ENCODE results near the gene HRH3.
A peak's percentile ranks its signal among the peaks of the same experiment; 100 is the strongest.

The HRH3 gene

DNA sequence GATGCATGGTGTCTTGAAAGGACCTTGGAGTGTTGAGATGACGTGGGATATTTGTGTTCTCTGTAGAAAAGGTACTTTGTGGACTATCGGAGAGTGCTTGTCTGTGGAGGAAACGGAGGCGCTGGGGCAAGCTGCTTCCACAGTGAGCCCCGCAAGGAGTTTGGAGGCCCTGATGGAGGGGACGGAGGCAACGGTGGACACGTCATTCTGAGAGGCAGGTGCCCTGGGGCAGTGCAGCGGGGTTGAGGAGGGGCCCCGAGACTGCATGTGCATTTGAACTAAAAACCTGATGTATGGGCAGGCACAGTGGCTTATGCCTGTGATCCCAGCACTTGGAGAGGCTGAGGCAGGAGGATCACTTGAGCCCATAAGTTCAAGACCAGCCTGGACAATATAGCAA, 24.3 kb downstream of the HRH3 start:
- Histone ChIP-seq H3K9me3 (ENCODE audit: control insufficient read depth, low read length) (no peaks in the 10 kb centered on the region), H3K4me3 (ENCODE audit: extremely low read depth, insufficient read depth, low read length, poor library complexity, severe bottlenecking) (no peak overlapping the region), H3K36me3 (ENCODE audit: control insufficient read depth, insufficient read depth, low read length) (peaks cover 63% of the 10 kb centered on the region), H3K27ac (ENCODE audit: low read depth, low read length, severe bottlenecking) (no peak overlapping the region), H3K4me1 (ENCODE audit: control insufficient read depth, insufficient read depth, low read length, poor library complexity, severe bottlenecking) (no peaks in the 10 kb centered on the region)
- WGBS, 2 experiments (ENCODE audit: insufficient coverage in 2 of 2), result 96 to 98% methylated on average over 10 of the region's 10 CpGs

DNA sequence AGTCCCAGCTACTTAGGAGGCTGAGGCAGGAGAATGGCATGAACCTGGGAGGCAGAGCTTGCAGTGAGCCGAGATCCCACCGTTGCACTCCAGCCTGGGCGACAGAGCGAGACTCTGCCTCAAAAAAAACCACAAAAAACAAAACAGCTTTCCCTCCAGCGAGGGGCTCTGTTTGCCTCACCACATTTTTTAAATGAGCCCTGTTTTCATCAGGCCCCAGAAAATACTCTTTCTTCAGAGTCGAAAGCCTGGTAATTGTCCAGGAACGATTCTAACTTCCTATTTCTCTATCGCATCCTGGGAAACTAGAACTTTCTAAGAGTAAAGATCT, 25.0 kb downstream of the HRH3 start:
- no peaks in the 10 kb centered on the region for H3K9me3 ChIP-seq (ENCODE audit: control insufficient read depth, low read length)
- no peak overlapping the region for H3K27ac ChIP-seq (ENCODE audit: low read depth, low read length, severe bottlenecking)
- peaks cover 56% of the 10 kb centered on the region for H3K36me3 ChIP-seq (ENCODE audit: control insufficient read depth, insufficient read depth, low read length)
- H3K4me3 ChIP-seq (ENCODE audit: extremely low read depth, insufficient read depth, low read length, poor library complexity, severe bottlenecking), result no peak overlapping the region
- 71 to 77% methylated on average over 1 to 5 of the region's 8 CpGs for WGBS, 2 experiments (ENCODE audit: insufficient coverage in 2 of 2)
- no peaks in the 10 kb centered on the region for H3K4me1 ChIP-seq (ENCODE audit: control insufficient read depth, insufficient read depth, low read length, poor library complexity, severe bottlenecking)

- H3K27ac ChIP-seq (ENCODE audit: low read depth, low read length, severe bottlenecking), result no peak overlapping the region
- no peaks in the 10 kb centered on the region for H3K9me3 ChIP-seq (ENCODE audit: control insufficient read depth, low read length)
- H3K4me3 ChIP-seq (ENCODE audit: extremely low read depth, insufficient read depth, low read length, poor library complexity, severe bottlenecking), result no peak overlapping the region
- WGBS, 2 experiments (ENCODE audit: insufficient coverage in 2 of 2), result 93 to 94% methylated on average over 18 to 23 of the region's 29 CpGs
- no peaks in the 10 kb centered on the region for H3K4me1 ChIP-seq (ENCODE audit: control insufficient read depth, insufficient read depth, low read length, poor library complexity, severe bottlenecking)
- peaks cover 49% of the 10 kb centered on the region for H3K36me3 ChIP-seq (ENCODE audit: control insufficient read depth, insufficient read depth, low read length)
Observed at GRCh38 chr20:62193079-62194025, 26.7 kb downstream of the HRH3 start.

- Histone ChIP-seq H3K36me3 (ENCODE audit: control insufficient read depth, insufficient read depth, low read length) (peaks cover 42% of the 10 kb centered on the region), H3K9me3 (ENCODE audit: control insufficient read depth, low read length) (no peaks in the 10 kb centered on the region), H3K4me3 (ENCODE audit: extremely low read depth, insufficient read depth, low read length, poor library complexity, severe bottlenecking) (no peak overlapping the region), H3K27ac (ENCODE audit: low read depth, low read length, severe bottlenecking) (no peak overlapping the region), H3K4me1 (ENCODE audit: control insufficient read depth, insufficient read depth, low read length, poor library complexity, severe bottlenecking) (peaks cover 3% of the 10 kb centered on the region)
- 89 to 95% methylated on average over 9 of the region's 10 CpGs for WGBS, 2 experiments (ENCODE audit: insufficient coverage in 2 of 2)
Observed at GRCh38 chr20:62192635-62193034, 27.4 kb downstream of the HRH3 start.

- Histone ChIP-seq H3K36me3 (ENCODE audit: control insufficient read depth, insufficient read depth, low read length) (peaks cover 37% of the 10 kb centered on the region), H3K27ac (ENCODE audit: low read depth, low read length, severe bottlenecking) (no peak overlapping the region), H3K4me1 (ENCODE audit: control insufficient read depth, insufficient read depth, low read length, poor library complexity, severe bottlenecking) (peaks cover 10% of the 10 kb centered on the region), H3K9me3 (ENCODE audit: control insufficient read depth, low read length) (no peaks in the 10 kb centered on the region), H3K4me3 (ENCODE audit: extremely low read depth, insufficient read depth, low read length, poor library complexity, severe bottlenecking) (no peak overlapping the region)
- WGBS, 2 experiments (ENCODE audit: insufficient coverage in 2 of 2), result 88 to 95% methylated on average over 12 to 13 of the region's 14 CpGs
Observed at GRCh38 chr20:62191781-62192559, 28.1 kb downstream of the HRH3 start.

DNA sequence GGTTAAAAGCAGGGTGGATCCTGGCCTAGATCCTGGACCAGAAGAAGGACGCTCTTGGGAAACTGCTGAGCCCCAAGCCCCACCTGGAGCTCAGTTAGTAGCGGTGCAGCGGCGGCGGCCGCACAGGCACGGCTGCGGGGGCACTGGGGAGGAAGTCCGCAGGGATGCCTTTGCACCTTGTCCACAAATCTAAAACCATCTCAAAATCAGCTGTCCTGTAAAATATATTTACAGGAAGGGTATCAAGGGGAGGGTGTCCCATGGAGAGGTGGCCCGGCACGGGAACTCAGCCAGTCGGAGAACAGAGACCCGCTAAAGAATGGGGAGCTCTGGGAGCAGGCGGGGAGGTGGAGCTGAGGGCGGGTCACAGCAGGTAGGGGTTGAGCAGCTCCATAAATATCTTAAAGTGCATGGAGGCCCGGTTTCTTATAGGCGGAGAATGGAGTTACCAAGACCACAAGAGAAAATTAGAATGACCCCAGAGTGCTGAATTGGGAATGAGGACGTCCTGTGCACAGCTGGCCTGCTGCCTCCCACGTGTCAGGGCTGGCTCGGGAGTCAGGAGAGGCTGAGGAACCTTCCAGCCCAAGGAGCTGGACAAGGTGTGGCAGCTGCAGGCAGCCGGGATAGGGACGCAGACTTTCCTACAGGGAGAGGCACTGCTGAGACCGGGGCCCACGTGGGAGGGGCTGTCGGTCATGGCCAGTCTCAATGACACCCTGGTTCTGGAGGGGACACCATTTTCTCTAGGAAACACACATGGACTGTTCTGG, 29.3 kb downstream of the HRH3 start:
- no peak overlapping the region for H3K27ac ChIP-seq (ENCODE audit: low read depth, low read length, severe bottlenecking)
- WGBS, 2 experiments (ENCODE audit: insufficient coverage in 2 of 2), result 89 to 96% methylated on average over 20 to 24 of the region's 25 CpGs
- no peaks in the 10 kb centered on the region for H3K9me3 ChIP-seq (ENCODE audit: control insufficient read depth, low read length)
- H3K36me3 ChIP-seq (ENCODE audit: control insufficient read depth, insufficient read depth, low read length), result peaks cover 30% of the 10 kb centered on the region
- no peak overlapping the region for H3K4me3 ChIP-seq (ENCODE audit: extremely low read depth, insufficient read depth, low read length, poor library complexity, severe bottlenecking)
- H3K4me1 ChIP-seq (ENCODE audit: control insufficient read depth, insufficient read depth, low read length, poor library complexity, severe bottlenecking), result peaks cover 10% of the 10 kb centered on the region

DNA sequence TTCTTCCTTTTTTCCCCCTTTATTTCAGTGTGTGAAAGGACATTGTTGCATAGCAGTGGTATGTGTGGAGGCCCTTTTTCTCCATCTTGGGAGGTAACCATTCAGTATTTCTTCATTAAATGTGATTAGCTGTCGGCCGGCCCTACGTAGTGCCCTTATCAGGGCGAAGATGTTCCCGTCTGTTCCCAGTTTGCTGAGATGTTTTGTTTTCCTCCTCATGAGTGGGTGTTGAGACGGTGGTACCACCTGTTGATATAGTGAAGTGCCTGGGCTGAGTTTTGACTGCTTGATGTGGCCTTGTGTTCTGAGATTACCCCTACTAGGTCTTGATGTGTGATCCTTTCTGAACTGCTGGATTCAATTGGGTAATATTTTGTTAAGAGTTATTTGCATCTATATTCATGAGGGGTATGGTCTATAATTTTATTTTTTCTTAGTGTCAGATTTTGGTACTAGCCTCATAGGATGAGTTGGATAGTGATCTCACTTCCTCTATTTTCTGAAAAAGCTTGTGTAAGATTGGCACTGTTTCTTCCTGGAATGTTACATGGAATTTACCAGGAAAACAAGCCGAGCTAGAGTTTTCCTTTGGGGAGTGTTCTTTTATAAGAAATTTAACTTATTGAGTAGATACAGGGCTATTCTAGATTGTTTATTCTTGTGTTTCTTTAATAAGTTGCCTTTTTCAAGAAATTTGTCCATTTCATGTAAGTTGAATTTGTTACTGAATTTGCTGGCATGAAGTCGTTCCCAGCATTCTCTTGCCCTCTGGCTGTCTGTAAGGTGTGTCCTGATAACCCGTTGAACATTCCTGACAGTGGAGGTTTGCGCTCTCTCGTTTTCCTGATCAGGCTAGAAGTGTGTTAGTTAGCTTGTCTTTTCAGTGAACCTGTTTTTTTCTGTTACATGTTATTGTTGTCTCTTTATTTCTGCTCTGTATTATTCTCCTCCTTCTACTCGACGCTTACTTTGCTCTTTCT, 32.9 kb downstream of the HRH3 start:
- no peak overlapping the region for H3K27ac ChIP-seq (ENCODE audit: low read depth, low read length, severe bottlenecking)
- H3K9me3 ChIP-seq (ENCODE audit: control insufficient read depth, low read length), result no peaks in the 10 kb centered on the region
- H3K4me3 ChIP-seq (ENCODE audit: extremely low read depth, insufficient read depth, low read length, poor library complexity, severe bottlenecking), result no peak overlapping the region
- WGBS, 2 experiments (ENCODE audit: insufficient coverage in 2 of 2), result 94 to 95% methylated on average over 7 to 10 of the region's 13 CpGs
- H3K36me3 ChIP-seq (ENCODE audit: control insufficient read depth, insufficient read depth, low read length), result peaks cover 9% of the 10 kb centered on the region
- H3K4me1 ChIP-seq (ENCODE audit: control insufficient read depth, insufficient read depth, low read length, poor library complexity, severe bottlenecking), result peaks cover 15% of the 10 kb centered on the region

GRCh38 chr20:62186096-62186426, 34.0 kb downstream of the HRH3 start:
- Histone ChIP-seq H3K9me3 (ENCODE audit: control insufficient read depth, low read length) (no peaks in the 10 kb centered on the region), H3K27ac (ENCODE audit: low read depth, low read length, severe bottlenecking) (no peak overlapping the region), H3K36me3 (ENCODE audit: control insufficient read depth, insufficient read depth, low read length) (peaks cover 13% of the 10 kb centered on the region), H3K4me3 (ENCODE audit: extremely low read depth, insufficient read depth, low read length, poor library complexity, severe bottlenecking) (no peak overlapping the region), H3K4me1 (ENCODE audit: control insufficient read depth, insufficient read depth, low read length, poor library complexity, severe bottlenecking) (peaks cover 18% of the 10 kb centered on the region)
- 93 to 100% methylated on average over 1 to 2 of the region's 3 CpGs for WGBS, 2 experiments (ENCODE audit: insufficient coverage in 2 of 2)

DNA sequence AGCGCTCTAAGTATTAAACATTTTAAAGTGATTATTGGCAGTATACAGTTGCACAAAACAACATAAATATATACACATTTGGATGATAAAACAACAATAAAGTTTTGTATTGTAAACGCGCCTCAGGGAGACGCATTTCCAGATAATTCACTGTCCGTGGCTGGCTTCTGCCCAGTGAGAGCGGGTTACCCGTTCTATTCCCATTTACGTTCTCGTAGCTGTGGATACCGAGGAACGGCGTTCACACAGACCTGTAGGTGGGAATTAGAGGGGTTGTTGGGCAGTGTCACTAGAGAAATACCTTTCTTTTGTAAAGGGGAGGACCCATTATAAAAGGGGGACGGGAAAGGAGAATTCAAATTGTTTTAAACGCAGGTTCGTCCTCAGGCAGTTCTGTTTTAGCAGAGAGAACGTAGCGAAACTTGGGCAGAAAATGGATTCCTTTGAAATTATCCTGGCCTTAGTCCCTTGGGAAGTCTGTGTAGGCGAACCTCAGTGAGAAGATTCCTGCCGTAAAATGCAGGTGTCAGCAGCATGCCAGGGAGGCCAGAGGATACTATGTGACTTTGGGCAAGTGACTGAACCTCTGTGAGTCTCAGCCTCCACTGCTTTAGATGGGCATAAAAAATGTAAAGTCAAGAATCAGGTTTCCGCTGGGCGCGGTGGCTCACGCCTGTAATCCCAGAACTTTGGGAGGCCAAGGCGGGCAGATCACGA, 36.5 kb downstream of the HRH3 start:
- Histone ChIP-seq H3K4me3 (ENCODE audit: extremely low read depth, insufficient read depth, low read length, poor library complexity, severe bottlenecking) (peak overlapping the region; percentile 97), H3K36me3 (ENCODE audit: control insufficient read depth, insufficient read depth, low read length) (peaks cover 24% of the 10 kb centered on the region), H3K4me1 (ENCODE audit: control insufficient read depth, insufficient read depth, low read length, poor library complexity, severe bottlenecking) (peaks cover 18% of the 10 kb centered on the region), H3K27ac (ENCODE audit: low read depth, low read length, severe bottlenecking) (peak overlapping the region; percentile 83), H3K9me3 (ENCODE audit: control insufficient read depth, low read length) (no peaks in the 10 kb centered on the region)
- 35 to 54% methylated on average over 16 to 18 of the region's 25 CpGs for WGBS, 2 experiments (ENCODE audit: insufficient coverage in 2 of 2)

All from mesodermal cell (in vitro differentiated cells).